ENCODE measurements around the gene SV2B. TPM values are rescaled to one million over a fixed set of nuclear protein-coding genes. Genes with fewer than 3 reads are reported as not detected.

SV2B gene
- total RNA-seq, 2 experiments from 2014 or later = not detected

DNA sequence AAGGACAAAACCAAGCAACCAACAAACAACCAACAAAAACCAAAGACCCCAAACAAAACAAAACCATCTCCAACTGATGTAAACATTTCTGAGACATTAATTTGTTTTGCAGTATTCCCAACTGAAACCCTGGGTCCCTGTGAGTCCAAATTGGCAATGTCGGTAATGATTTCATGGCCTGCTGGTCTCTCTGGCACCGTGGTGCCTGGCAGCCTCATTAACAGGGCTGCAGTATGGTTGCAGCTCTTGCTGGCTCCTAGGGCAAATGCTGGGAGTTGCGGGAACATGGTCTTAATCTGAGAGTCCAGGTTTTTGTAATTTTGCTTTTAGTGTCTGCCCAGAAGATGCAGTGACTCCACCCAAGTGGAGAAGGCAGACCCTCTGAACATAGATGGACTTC is 128.3 kb downstream of the SV2B start:
- Mint-ChIP-seq H3K4me3 (no peak overlapping the region), H3K27me3 (peaks cover 62% of the 10 kb centered on the region), H3K27ac (no peak overlapping the region), H3K9me3 (no peaks in the 10 kb centered on the region), H3K36me3 (ENCODE audit: low read depth) (no peaks in the 10 kb centered on the region), H3K4me1 (ENCODE audit: low read depth) (no peaks in the 10 kb centered on the region)
- H3K36me3 ChIP-seq (ENCODE audit: insufficient read depth, low read length) = no peaks in the 10 kb centered on the region
- CTCF ChIA-PET = no interaction called here
- DNase-seq (no peak), ATAC-seq (ENCODE audit: poor library complexity) (no peak)
- peaks cover 9 to 23% of the 10 kb centered on the region in 2 experiments for H3K27me3 ChIP-seq (ENCODE audit: control insufficient read depth in 1 of 2, insufficient read depth in 2 of 2, low read length in 2 of 2)
- POLR2A ChIA-PET = no interaction called here
- H3K4me3 ChIP-seq (ENCODE audit: low read length) = no peak overlapping the region
- H3K9me3 ChIP-seq (ENCODE audit: control insufficient read depth in 1 of 2, insufficient read depth in 1 of 2, low read length in 2 of 2) = no peaks in the 10 kb centered on the region
- TF ChIP-seq, protein P1, sequence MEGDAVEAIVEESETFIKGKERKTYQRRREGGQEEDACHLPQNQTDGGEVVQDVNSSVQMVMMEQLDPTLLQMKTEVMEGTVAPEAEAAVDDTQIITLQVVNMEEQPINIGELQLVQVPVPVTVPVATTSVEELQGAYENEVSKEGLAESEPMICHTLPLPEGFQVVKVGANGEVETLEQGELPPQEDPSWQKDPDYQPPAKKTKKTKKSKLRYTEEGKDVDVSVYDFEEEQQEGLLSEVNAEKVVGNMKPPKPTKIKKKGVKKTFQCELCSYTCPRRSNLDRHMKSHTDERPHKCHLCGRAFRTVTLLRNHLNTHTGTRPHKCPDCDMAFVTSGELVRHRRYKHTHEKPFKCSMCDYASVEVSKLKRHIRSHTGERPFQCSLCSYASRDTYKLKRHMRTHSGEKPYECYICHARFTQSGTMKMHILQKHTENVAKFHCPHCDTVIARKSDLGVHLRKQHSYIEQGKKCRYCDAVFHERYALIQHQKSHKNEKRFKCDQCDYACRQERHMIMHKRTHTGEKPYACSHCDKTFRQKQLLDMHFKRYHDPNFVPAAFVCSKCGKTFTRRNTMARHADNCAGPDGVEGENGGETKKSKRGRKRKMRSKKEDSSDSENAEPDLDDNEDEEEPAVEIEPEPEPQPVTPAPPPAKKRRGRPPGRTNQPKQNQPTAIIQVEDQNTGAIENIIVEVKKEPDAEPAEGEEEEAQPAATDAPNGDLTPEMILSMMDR (IDR thresholded peaks at IDR 0.05) = no peak
- H3K4me1 ChIP-seq (ENCODE audit: insufficient read depth, low read length) = no peaks in the 10 kb centered on the region
- no peak overlapping the region for H3K27ac ChIP-seq (ENCODE audit: low read depth in 1 of 2, low read length in 2 of 2)
- intact Hi-C loops (cut with DNase I, micrococcal nuclease) = no loop called here

DNA sequence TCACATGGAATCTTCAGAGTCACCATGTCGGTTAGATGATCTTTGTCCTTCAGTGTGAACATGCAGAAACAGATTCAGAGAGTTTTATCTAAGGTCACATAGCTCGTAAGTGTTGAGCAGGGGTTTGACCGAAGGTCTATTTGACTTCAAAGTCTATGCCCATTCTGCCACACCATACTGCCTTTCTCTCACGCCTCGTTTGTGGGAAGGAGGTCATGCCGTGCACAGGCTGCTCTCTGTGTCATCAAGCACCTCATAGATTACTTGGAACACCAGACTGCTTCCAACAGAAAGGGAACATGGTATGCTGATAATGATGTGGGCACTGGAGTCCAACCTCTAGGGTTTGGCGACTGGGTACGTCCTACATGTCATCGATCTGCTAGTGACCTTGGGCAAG is 128.8 kb downstream of the SV2B start:
- Mint-ChIP-seq H3K27ac (no peak overlapping the region), H3K27me3 (peaks cover 57% of the 10 kb centered on the region), H3K36me3 (ENCODE audit: low read depth) (no peaks in the 10 kb centered on the region), H3K4me1 (ENCODE audit: low read depth) (no peaks in the 10 kb centered on the region), H3K9me3 (no peaks in the 10 kb centered on the region), H3K4me3 (no peak overlapping the region)
- POLR2A ChIA-PET = no interaction called here
- no peak overlapping the region for H3K27ac ChIP-seq (ENCODE audit: low read depth in 1 of 2, low read length in 2 of 2)
- TF ChIP-seq, protein P1 (IDR thresholded peaks at IDR 0.05) = no peak
- CTCF ChIA-PET = no interaction called here
- intact Hi-C loops (cut with DNase I, micrococcal nuclease) = no loop called here
- no peak overlapping the region for H3K4me3 ChIP-seq (ENCODE audit: low read length)
- H3K36me3 ChIP-seq (ENCODE audit: insufficient read depth, low read length) = no peaks in the 10 kb centered on the region
- no peaks in the 10 kb centered on the region for H3K9me3 ChIP-seq (ENCODE audit: control insufficient read depth in 1 of 2, insufficient read depth in 1 of 2, low read length in 2 of 2)
- no peaks in the 10 kb centered on the region for H3K4me1 ChIP-seq (ENCODE audit: insufficient read depth, low read length)
- DNase-seq (no peak), ATAC-seq (ENCODE audit: poor library complexity) (no peak)
- peaks cover 9 to 22% of the 10 kb centered on the region in 2 experiments for H3K27me3 ChIP-seq (ENCODE audit: control insufficient read depth in 1 of 2, insufficient read depth in 2 of 2, low read length in 2 of 2)

DNA sequence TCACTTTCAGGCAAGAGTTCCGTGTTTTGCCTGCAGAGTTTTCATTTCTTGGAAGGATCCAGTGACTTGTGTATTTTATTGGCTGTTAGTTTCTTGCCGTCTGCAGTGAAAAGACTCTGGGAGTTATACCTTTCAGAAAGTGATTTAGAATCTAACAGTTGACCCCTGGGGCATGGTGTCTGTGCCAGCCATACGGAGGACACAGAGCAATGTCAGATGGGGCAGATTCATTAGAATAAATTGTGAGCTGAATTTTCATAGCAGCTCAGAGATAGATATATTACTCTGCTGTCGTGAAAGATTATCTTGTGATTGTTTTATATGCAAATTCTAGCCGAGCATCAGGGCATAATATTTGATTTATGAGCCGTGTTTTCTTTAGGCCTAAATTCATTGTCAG is 131.6 kb downstream of the SV2B start:
- Histone ChIP-seq H3K27me3 (ENCODE audit: control insufficient read depth in 1 of 2, insufficient read depth in 2 of 2, low read length in 2 of 2) (peaks cover 3 to 15% of the 10 kb centered on the region in 2 experiments), H3K9me3 (ENCODE audit: control insufficient read depth in 1 of 2, insufficient read depth in 1 of 2, low read length in 2 of 2) (no peaks in the 10 kb centered on the region), H3K4me3 (ENCODE audit: low read length) (no peak overlapping the region), H3K27ac (ENCODE audit: low read depth in 1 of 2, low read length in 2 of 2) (no peak overlapping the region), H3K36me3 (ENCODE audit: insufficient read depth, low read length) (no peaks in the 10 kb centered on the region), H3K4me1 (ENCODE audit: insufficient read depth, low read length) (no peaks in the 10 kb centered on the region)
- no peak overlapping the region for H3K4me3 Mint-ChIP-seq
- H3K9me3 Mint-ChIP-seq = no peaks in the 10 kb centered on the region
- POLR2A ChIA-PET = interaction anchor here (0.6 kb wide), 1 partner anchor 9 kb away, joined by 3 read pairs; no protein-coding TSS in a partner anchor
- peaks cover 64% of the 10 kb centered on the region for H3K27me3 Mint-ChIP-seq
- no peak for DNase-seq
- intact Hi-C loops (cut with DNase I, micrococcal nuclease) = no loop called here
- CTCF ChIA-PET = interaction anchor here (1.1 kb wide), 1 partner anchor 11 kb away, joined by 3 read pairs; no protein-coding TSS in a partner anchor
- H3K27ac Mint-ChIP-seq = no peak overlapping the region
- no peaks in the 10 kb centered on the region for H3K4me1 Mint-ChIP-seq (ENCODE audit: low read depth)
- no peaks in the 10 kb centered on the region for H3K36me3 Mint-ChIP-seq (ENCODE audit: low read depth)
- ATAC-seq (ENCODE audit: poor library complexity) = no peak
- TF ChIP-seq, protein P1 (IDR thresholded peaks at IDR 0.05) = no peak

Data from CD4-positive, alpha-beta T cell (primary cell).